HepG2 (cell line): ENCODE data around the gene HTRA2. TPM values are rescaled to one million over a fixed set of nuclear protein-coding genes. Genes with fewer than 3 reads are reported as not detected.

Experiments used
- ATAD3A ChIP-seq: sonication (generic); formaldehyde crosslinking; IDR thresholded peaks from 2 replicates; pipeline ENCODE4 v1.4.0; 2020; ENCODE audit warnings: missing genetic modification reagents
- FOSL1 ChIP-seq: sonication (generic); formaldehyde crosslinking; IDR thresholded peaks from 2 replicates; pipeline ENCODE4 v1.9.0; 2021; ENCODE audit warnings: missing genetic modification reagents, borderline replicate concordance
- HMG20A ChIP-seq: IDR thresholded peaks from 2 replicates; pipeline ENCODE4 v1.6.1; 2016; ENCODE audit warnings: borderline replicate concordance
- HNF4A ChIP-seq: sonication (generic); formaldehyde crosslinking; IDR thresholded peaks from 2 replicates; pipeline ENCODE4 v1.4.0; 2020; ENCODE audit warnings: missing genetic modification reagents
- HNRNPLL ChIP-seq: fragments of 200-400 bp; formaldehyde crosslinking; IDR thresholded peaks from 2 replicates; pipeline ENCODE4 v1.6.1; 2017; ENCODE audit warnings: mild to moderate bottlenecking, low read depth, low read length; ENCODE audit not compliant: poor library complexity, severe bottlenecking
- IRF2 ChIP-seq: IDR thresholded peaks from 2 replicates; pipeline ENCODE4 v1.6.1; 2018; ENCODE audit warnings: missing genetic modification reagents, missing compliant biosample characterization
- KDM2A ChIP-seq: sonication (generic); formaldehyde crosslinking; IDR thresholded peaks from 2 replicates; pipeline ENCODE4 v1.4.0; 2020; ENCODE audit warnings: low read depth, missing genetic modification reagents, borderline replicate concordance
- KDM5B ChIP-seq: sonication (generic); formaldehyde crosslinking; IDR thresholded peaks from 2 replicates; pipeline ENCODE4 v1.4.0; 2020; ENCODE audit warnings: missing genetic modification reagents, mild to moderate bottlenecking, borderline replicate concordance
- LCORL ChIP-seq, 2 experiments: fragments of 450-650 bp in 1 of 2; sonication (generic) in 1 of 2; formaldehyde crosslinking in 1 of 2; IDR thresholded peaks; 2 replicates each; pipeline versions ENCODE4 v1.5.0 to v1.6.1; 2017 to 2020; ENCODE audit warnings: antibody characterized with exemption in 1 of 2, missing genetic modification reagents in 1 of 2
- MEIS1 ChIP-seq: sonication (generic); formaldehyde crosslinking; IDR thresholded peaks from 2 replicates; pipeline ENCODE4 v1.9.0; 2021; ENCODE audit warnings: mild to moderate bottlenecking, missing genetic modification reagents, moderate library complexity, borderline replicate concordance
- PITX1 ChIP-seq: sonication (generic); formaldehyde crosslinking; IDR thresholded peaks from 2 replicates; pipeline ENCODE4 v1.5.1; 2020; ENCODE audit warnings: mild to moderate bottlenecking, missing genetic modification reagents
- RFX5 ChIP-seq: IDR thresholded peaks from 2 replicates; pipeline ENCODE4 v1.6.1; 2011; ENCODE audit warnings: low read depth, low read length, improper control_type of control experiment
- SIX4 ChIP-seq: sonication (generic); formaldehyde crosslinking; IDR thresholded peaks from 2 replicates; pipeline ENCODE4 v1.4.0; 2020; ENCODE audit warnings: missing genetic modification reagents
- SMAD1 ChIP-seq: sonication (generic); formaldehyde crosslinking; IDR thresholded peaks from 2 replicates; pipeline ENCODE4 v1.4.0; 2020; ENCODE audit warnings: missing genetic modification reagents, low read depth, mild to moderate bottlenecking, borderline replicate concordance
- ZBTB7B ChIP-seq: sonication (generic); formaldehyde crosslinking; IDR thresholded peaks from 2 replicates; pipeline ENCODE4 v1.4.0; 2020; ENCODE audit warnings: missing genetic modification reagents
- ZFP37 ChIP-seq: sonication (generic); formaldehyde crosslinking; IDR thresholded peaks from 2 replicates; pipeline ENCODE4 v1.4.0; 2020; ENCODE audit warnings: missing genetic modification reagents, borderline replicate concordance
- ZNF354B ChIP-seq: sonication (generic); formaldehyde crosslinking; IDR thresholded peaks from 2 replicates; pipeline ENCODE4 v1.8.0; 2022; ENCODE audit warnings: mild to moderate bottlenecking, missing genetic modification reagents
- ZNF441 ChIP-seq: sonication (generic); formaldehyde crosslinking; IDR thresholded peaks from 2 replicates; pipeline ENCODE4 v1.7.0; 2021; ENCODE audit warnings: missing genetic modification reagents, borderline replicate concordance
- ZNF557 ChIP-seq: sonication (generic); formaldehyde crosslinking; IDR thresholded peaks from 2 replicates; pipeline ENCODE4 v1.4.0; 2020; ENCODE audit warnings: missing genetic modification reagents
- ZNF614 ChIP-seq: IDR thresholded peaks from 2 replicates; pipeline ENCODE4 v1.6.1; 2018; ENCODE audit warnings: missing biosample characterization, missing genetic modification reagents, inconsistent platforms, borderline replicate concordance
- ZNF616 ChIP-seq: sonication (generic); formaldehyde crosslinking; IDR thresholded peaks from 2 replicates; pipeline ENCODE4 v1.5.0; 2020; ENCODE audit warnings: low read depth, mild to moderate bottlenecking, missing genetic modification reagents
- ZNF761 ChIP-seq: sonication (generic); formaldehyde crosslinking; conservative IDR thresholded peaks from 2 replicates; pipeline ENCODE4 v1.4.0; 2020; ENCODE audit warnings: mild to moderate bottlenecking, missing genetic modification reagents
- ZNF776 ChIP-seq: sonication (generic); formaldehyde crosslinking; IDR thresholded peaks from 2 replicates; pipeline ENCODE4 v1.4.0; 2020; ENCODE audit warnings: mild to moderate bottlenecking, missing genetic modification reagents
- ZNF790 ChIP-seq: sonication (generic); formaldehyde crosslinking; IDR thresholded peaks from 2 replicates; pipeline ENCODE4 v1.8.0; 2022; ENCODE audit warnings: missing genetic modification reagents, mild to moderate bottlenecking, borderline replicate concordance
- ZNF839 ChIP-seq: sonication (generic); formaldehyde crosslinking; IDR thresholded peaks from 2 replicates; pipeline ENCODE4 v1.4.0; 2020; ENCODE audit warnings: missing genetic modification reagents, mild to moderate bottlenecking, borderline replicate concordance
- ZNF850 ChIP-seq: sonication (generic); formaldehyde crosslinking; conservative IDR thresholded peaks from 2 replicates; pipeline ENCODE4 v1.9.0; 2021; ENCODE audit warnings: mild to moderate bottlenecking, missing genetic modification reagents
- polyA plus RNA-seq, 8 experiments: library from polyadenylated mRNA; depleted of rRNA in 3 of 8; stranded (reverse) in 7 of 8; unstranded in 1 of 8; fragments of >200 nt; fragmentation: Illumina TruSeq in 4 of 8; extraction: Trizol in 4 of 8; gene quantifications; 2 replicates each; pipeline versions ENCODE4 v1.2.1 to v1.2.3, GENCODE V29; 2011 to 2016; ENCODE audit warnings: low read depth in 4 of 8, missing spikeins in 1 of 8, mixed read lengths in 1 of 8; ENCODE audit not compliant: insufficient read depth in 1 of 8
- total RNA-seq, 5 experiments: library from RNA; depleted of rRNA; stranded (reverse); fragments of >200 nt; fragmentation: Illumina TruSeq; extraction: Trizol; gene quantifications; 2 replicates each; pipeline ENCODE4 v1.2.3, GENCODE V29; 2016; ENCODE audit warnings: low read depth in 1 of 5
- TF ChIP-seq, protein P1 (sequence below), 2 experiments: sonication (generic) in 1 of 2; formaldehyde crosslinking in 1 of 2; IDR thresholded peaks; 2 replicates each; pipeline versions ENCODE4 v1.4.0 to v1.6.1; 2018 to 2020; ENCODE audit warnings: missing genetic modification reagents in 2 of 2, borderline replicate concordance in 1 of 2, low read depth in 1 of 2, mild to moderate bottlenecking in 1 of 2, missing biosample characterization in 1 of 2
- TF ChIP-seq, protein P2 (sequence below): sonication (generic); formaldehyde crosslinking; IDR thresholded peaks from 2 replicates; pipeline ENCODE4 v1.4.0; 2020; ENCODE audit warnings: missing genetic modification reagents

The HTRA2 gene
- total and polyA plus RNA-seq, 2 of the 13 experiments (the other 11 are each of a cell fraction or from before 2014, with no cell fraction given) = 47.7 to 50.3 TPM

DNA sequence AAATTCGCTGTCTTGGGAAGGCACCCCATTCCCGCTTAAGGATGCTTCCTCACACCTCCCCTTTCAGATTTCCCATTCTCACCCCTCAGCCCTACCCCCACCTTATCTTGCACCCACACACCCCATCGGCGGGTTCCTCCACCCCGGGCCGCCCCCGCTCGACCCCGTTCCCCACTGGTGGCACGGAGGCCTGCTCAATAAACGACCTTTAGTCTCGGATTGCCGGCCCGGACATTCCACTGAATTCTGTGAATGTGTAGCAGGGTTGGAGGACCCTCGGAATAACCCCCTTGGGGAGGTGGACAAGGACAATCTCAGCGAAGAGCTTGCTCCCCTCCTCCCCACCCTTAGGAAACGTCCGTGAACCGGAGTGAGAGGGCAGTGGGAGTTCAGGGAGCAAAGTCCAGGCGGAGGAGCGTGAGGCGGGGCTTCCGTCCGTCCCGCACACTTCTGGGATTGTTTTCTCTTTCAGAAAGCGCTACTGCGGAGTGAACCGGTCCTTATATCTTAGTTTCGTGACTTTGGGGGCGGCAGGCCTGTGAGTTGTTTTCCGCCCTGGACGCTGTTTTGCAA is 27.5 kb upstream of the HTRA2 start (continued):
- TF ChIP-seq ZNF441 (peak; percentile 5; the same call in 1 of the 2 replicates), ZNF616 (CRISPR knock-in tag) (no peak), MEIS1 (CRISPR knock-in tag) (no peak), ZNF761 (peak; percentile 23; the same call in 1 of the 2 replicates), SMAD1 (CRISPR knock-in tag) (no peak), IRF2 (CRISPR knock-in tag) (no peak; the same call in 1 of the 2 replicates), ZNF850 (CRISPR knock-in tag) (no peak), FOSL1 (CRISPR knock-in tag) (no peak), ZNF790 (no peak), ZNF776 (CRISPR knock-in tag) (no peak), HNF4A (CRISPR knock-in tag) (peak; percentile 99), RFX5 (no peak), HMG20A (CRISPR knock-in tag) (peak; percentile 39; the same call in 1 of the 2 replicates), ZBTB7B (CRISPR knock-in tag) (no peak), ZFP37 (no peak), KDM2A (peak; percentile 89), ATAD3A (no peak), ZNF557 (CRISPR knock-in tag) (peak; percentile 72; the same call in 1 of the 2 replicates), KDM5B (no peak), HNRNPLL (peak; percentile 82), PITX1 (peak; percentile 62; the same call in 1 of the 2 replicates), ZNF354B (no peak), LCORL (IDR thresholded peaks at IDR 0.05) (peak; percentile 49; the same call in 1 of the 2 replicates), LCORL (CRISPR knock-in tag; IDR thresholded peaks at IDR 0.05) (peak; percentile 36; the same call in 1 of the 2 replicates), SIX4 (CRISPR knock-in tag) (no peak; the same call in none of the 2 replicates), ZNF839 (CRISPR knock-in tag) (no peak), ZNF614 (CRISPR knock-in tag) (peak; percentile 48; the same call in 1 of the 2 replicates)
- TF ChIP-seq, protein P1, sequence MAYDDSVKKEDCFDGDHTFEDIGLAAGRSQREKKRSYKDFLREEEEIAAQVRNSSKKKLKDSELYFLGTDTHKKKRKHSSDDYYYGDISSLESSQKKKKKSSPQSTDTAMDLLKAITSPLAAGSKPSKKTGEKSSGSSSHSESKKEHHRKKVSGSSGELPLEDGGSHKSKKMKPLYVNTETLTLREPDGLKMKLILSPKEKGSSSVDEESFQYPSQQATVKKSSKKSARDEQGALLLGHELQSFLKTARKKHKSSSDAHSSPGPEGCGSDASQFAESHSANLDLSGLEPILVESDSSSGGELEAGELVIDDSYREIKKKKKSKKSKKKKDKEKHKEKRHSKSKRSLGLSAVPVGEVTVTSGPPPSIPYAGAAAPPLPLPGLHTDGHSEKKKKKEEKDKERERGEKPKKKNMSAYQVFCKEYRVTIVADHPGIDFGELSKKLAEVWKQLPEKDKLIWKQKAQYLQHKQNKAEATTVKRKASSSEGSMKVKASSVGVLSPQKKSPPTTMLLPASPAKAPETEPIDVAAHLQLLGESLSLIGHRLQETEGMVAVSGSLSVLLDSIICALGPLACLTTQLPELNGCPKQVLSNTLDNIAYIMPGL (CRISPR knock-in tag; IDR thresholded peaks at IDR 0.05; ENCODE audit: borderline replicate concordance in 1 of 2, low read depth in 1 of 2) = no peak; a peak in 1 of 4 replicates
- TF ChIP-seq, protein P2, sequence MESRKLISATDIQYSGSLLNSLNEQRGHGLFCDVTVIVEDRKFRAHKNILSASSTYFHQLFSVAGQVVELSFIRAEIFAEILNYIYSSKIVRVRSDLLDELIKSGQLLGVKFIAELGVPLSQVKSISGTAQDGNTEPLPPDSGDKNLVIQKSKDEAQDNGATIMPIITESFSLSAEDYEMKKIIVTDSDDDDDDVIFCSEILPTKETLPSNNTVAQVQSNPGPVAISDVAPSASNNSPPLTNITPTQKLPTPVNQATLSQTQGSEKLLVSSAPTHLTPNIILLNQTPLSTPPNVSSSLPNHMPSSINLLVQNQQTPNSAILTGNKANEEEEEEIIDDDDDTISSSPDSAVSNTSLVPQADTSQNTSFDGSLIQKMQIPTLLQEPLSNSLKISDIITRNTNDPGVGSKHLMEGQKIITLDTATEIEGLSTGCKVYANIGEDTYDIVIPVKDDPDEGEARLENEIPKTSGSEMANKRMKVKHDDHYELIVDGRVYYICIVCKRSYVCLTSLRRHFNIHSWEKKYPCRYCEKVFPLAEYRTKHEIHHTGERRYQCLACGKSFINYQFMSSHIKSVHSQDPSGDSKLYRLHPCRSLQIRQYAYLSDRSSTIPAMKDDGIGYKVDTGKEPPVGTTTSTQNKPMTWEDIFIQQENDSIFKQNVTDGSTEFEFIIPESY (CRISPR knock-in tag) = peak; percentile 34; the same call in 1 of the 2 replicates
